ENCODE data around the gene HMGXB3. TPM values are rescaled to one million over a fixed set of nuclear protein-coding genes. Genes with fewer than 3 reads are reported as not detected.

Gene HMGXB3
- total and polyA plus RNA-seq, 2 donors (not counting 1 experiment from before 2014, with no cell fraction given) = 29.9 to 31.5 TPM

DNA sequence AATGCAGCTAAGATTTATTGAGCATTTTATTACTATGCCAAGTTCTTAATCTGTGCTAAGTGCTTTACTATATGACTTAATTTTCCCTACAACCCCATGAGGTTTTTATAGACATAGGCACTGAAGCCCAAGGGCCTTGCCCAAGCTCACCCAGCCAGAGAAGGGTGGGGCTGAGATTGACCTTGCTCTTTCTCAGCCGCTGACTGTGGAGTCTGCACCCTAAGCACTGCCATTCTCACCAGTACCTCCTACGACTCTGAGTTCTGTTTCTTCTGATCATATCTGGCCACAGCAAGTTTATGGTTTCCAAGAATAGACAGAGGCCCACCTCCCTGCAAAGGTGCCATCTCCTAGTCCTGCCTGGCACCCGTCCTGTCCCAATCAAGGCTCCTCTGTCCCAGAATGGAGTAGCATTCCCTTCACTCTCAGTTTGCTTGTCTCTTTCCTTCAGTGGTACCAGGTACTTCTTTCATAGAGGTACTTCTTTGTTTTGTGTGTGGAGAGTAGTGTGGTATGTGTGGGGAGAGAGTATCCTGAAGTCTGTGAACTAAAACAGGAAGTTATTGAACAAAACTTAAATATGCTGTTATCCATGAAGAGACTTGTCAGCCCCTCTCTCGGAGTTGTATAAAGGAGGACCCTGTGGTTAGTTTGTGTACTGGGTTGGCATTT is 43.3 kb downstream of the HMGXB3 start:
- no peaks in the 10 kb centered on the region for H4K20me1 ChIP-seq (ENCODE audit: control insufficient read depth, extremely low read depth, insufficient read depth, low read length)
- H3K36me3 ChIP-seq (ENCODE audit: control insufficient read depth, insufficient read depth, low read length) = peaks cover 23% of the 10 kb centered on the region

DNA sequence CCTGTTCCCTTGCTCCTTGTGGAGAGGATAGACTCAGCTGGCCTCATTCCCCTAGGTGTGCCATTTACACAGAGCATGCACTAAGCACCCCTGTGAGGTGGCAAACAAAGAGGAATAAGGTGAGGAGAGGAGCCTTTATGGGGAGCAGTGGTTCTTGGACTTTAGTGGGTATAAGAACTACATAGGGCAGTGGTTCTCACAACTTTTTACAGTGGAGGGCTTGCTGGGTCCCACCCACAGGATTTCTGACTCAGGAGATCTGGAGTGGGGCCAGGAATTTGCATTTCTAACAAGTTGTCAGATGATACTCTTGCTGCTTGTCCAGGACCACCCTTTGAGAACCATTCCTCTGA is 43.8 kb downstream of the HMGXB3 start:
- peaks cover 8% of the 10 kb centered on the region for H3K4me1 ChIP-seq (ENCODE audit: control insufficient read depth, extremely low read depth, insufficient read depth, low read length)
- peak overlapping the region; percentile 41 for H3K4me2 ChIP-seq (ENCODE audit: extremely low read depth, insufficient read depth, low read length)
- no peaks in the 10 kb centered on the region for H3K9me3 ChIP-seq (ENCODE audit: control insufficient read depth, insufficient read depth, low read depth, low read length)
- no peak overlapping the region for H3K27ac ChIP-seq (ENCODE audit: insufficient read depth, low read length)
- H2AFZ ChIP-seq (ENCODE audit: low read length) = no peak overlapping the region
- DNase-seq (ENCODE audit: low read depth in 2 of 2) = peak; percentile 73 to 86
- TF ChIP-seq CTCF (conservative IDR thresholded peaks at IDR 0.05 in 1 of 2, IDR thresholded peaks at IDR 0.05 in 1 of 2; ENCODE audit: low read depth in 1 of 2, low read length in 2 of 2) (no peak), EZH2 (IDR thresholded peaks at IDR 0.05; ENCODE audit: low read length, missing control alignments) (no peak)
- H3K79me2 ChIP-seq (ENCODE audit: control insufficient read depth, insufficient read depth, low read length) = no peaks in the 10 kb centered on the region
- H3K4me3 ChIP-seq (replicated peaks in 1 of 4; ENCODE audit: control extremely low read depth in 1 of 4, insufficient read depth in 1 of 4, low read depth in 3 of 4, low read length in 4 of 4) = no peak overlapping the region
- H3K27me3 ChIP-seq (ENCODE audit: control insufficient read depth, insufficient read depth, low read length) = no peaks in the 10 kb centered on the region
- H4K20me1 ChIP-seq (ENCODE audit: control insufficient read depth, extremely low read depth, insufficient read depth, low read length) = no peaks in the 10 kb centered on the region
- H3K36me3 ChIP-seq (ENCODE audit: control insufficient read depth, insufficient read depth, low read length) = peaks cover 25% of the 10 kb centered on the region
- H3K9ac ChIP-seq (ENCODE audit: insufficient read depth, low read length) = no peak overlapping the region

More for the DNA sequence above, 43.3 kb downstream of the HMGXB3 start:
- H3K4me3 ChIP-seq (replicated peaks in 1 of 4; ENCODE audit: control extremely low read depth in 1 of 4, insufficient read depth in 1 of 4, low read depth in 3 of 4, low read length in 4 of 4) = no peak overlapping the region
- H2AFZ ChIP-seq (ENCODE audit: low read length) = no peak overlapping the region
- H3K79me2 ChIP-seq (ENCODE audit: control insufficient read depth, insufficient read depth, low read length) = no peaks in the 10 kb centered on the region
- no peak overlapping the region for H3K9ac ChIP-seq (ENCODE audit: insufficient read depth, low read length)
- H3K27ac ChIP-seq (ENCODE audit: insufficient read depth, low read length) = no peak overlapping the region
- H3K4me1 ChIP-seq (ENCODE audit: control insufficient read depth, extremely low read depth, insufficient read depth, low read length) = peaks cover 8% of the 10 kb centered on the region
- no peaks in the 10 kb centered on the region for H3K27me3 ChIP-seq (ENCODE audit: control insufficient read depth, insufficient read depth, low read length)
- no peak for TF ChIP-seq EZH2 (IDR thresholded peaks at IDR 0.05; ENCODE audit: low read length, missing control alignments)
- TF ChIP-seq CTCF (conservative IDR thresholded peaks at IDR 0.05 in 1 of 2, IDR thresholded peaks at IDR 0.05 in 1 of 2; ENCODE audit: low read depth in 1 of 2, low read length in 2 of 2) = no peak
- DNase-seq (ENCODE audit: low read depth in 2 of 2) = peak in 1 of 2 donors; percentile 74
- H3K4me2 ChIP-seq (ENCODE audit: extremely low read depth, insufficient read depth, low read length) = peak overlapping the region; percentile 41
- H3K9me3 ChIP-seq (ENCODE audit: control insufficient read depth, insufficient read depth, low read depth, low read length) = no peaks in the 10 kb centered on the region

DNA sequence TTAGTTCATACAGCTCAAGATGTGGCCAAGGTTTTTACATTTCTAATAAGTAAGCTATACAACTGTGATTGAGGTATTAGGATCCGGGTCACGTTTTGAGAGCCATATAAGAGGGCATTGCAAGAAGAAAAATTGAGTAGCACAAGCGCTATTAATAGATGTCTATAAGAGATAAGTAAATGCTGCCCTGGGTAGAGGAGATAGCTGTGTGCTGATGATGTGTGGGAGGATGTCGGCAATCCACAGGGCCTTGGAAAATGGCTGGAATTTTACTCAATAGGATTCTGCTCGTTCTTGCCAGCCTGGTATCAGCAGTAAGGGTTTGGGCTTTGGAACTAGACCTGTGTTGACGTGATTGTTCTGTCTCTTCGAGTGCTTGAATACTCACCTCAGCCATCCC is 44.2 kb downstream of the HMGXB3 start:
- H3K4me1 ChIP-seq (ENCODE audit: control insufficient read depth, extremely low read depth, insufficient read depth, low read length) = peaks cover 8% of the 10 kb centered on the region
- H3K79me2 ChIP-seq (ENCODE audit: control insufficient read depth, insufficient read depth, low read length) = no peaks in the 10 kb centered on the region
- no peak overlapping the region for H3K9ac ChIP-seq (ENCODE audit: insufficient read depth, low read length)
- peak in 1 of 2 donors; percentile 67 for DNase-seq (ENCODE audit: low read depth in 2 of 2)
- H2AFZ ChIP-seq (ENCODE audit: low read length) = no peak overlapping the region
- peaks cover 28% of the 10 kb centered on the region for H3K36me3 ChIP-seq (ENCODE audit: control insufficient read depth, insufficient read depth, low read length)
- no peak for TF ChIP-seq EZH2 (IDR thresholded peaks at IDR 0.05; ENCODE audit: low read length, missing control alignments)
- H3K4me3 ChIP-seq (replicated peaks in 1 of 4; ENCODE audit: control extremely low read depth in 1 of 4, insufficient read depth in 1 of 4, low read depth in 3 of 4, low read length in 4 of 4) = no peak overlapping the region
- no peaks in the 10 kb centered on the region for H3K9me3 ChIP-seq (ENCODE audit: control insufficient read depth, insufficient read depth, low read depth, low read length)
- H3K4me2 ChIP-seq (ENCODE audit: extremely low read depth, insufficient read depth, low read length) = no peak overlapping the region
- no peak overlapping the region for H3K27ac ChIP-seq (ENCODE audit: insufficient read depth, low read length)
- H4K20me1 ChIP-seq (ENCODE audit: control insufficient read depth, extremely low read depth, insufficient read depth, low read length) = no peaks in the 10 kb centered on the region
- no peaks in the 10 kb centered on the region for H3K27me3 ChIP-seq (ENCODE audit: control insufficient read depth, insufficient read depth, low read length)
